ENCODE results near the gene NCKAP5. TPM values are rescaled to one million over a fixed set of nuclear protein-coding genes. Genes with fewer than 3 reads are reported as not detected.

NCKAP5 gene
- total RNA-seq, 4 donors from 2014 or later = 0.55 to 6.6 (median 3.3) TPM; not detected in 1

DNA sequence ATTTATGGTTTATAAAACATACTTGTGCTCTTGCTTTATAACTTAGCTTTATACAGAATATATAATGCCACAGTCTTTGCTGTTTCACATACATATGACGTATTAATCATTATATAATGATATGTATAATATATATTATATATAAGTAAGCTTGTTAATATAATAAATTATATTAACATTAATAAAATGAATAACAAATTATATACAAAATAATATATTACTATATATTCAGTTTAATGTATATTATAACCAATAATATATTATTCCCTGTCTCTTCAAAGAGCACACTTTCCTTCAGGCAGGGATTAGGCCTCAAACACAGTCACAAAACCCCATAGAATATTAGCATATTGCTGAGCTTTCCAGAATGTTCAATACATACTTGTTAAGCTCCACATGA is 427.6 kb downstream of the NCKAP5 start:
- no peak for DNase-seq
- H3K4me3 ChIP-seq = no peak overlapping the region
- TF ChIP-seq, protein P1, sequence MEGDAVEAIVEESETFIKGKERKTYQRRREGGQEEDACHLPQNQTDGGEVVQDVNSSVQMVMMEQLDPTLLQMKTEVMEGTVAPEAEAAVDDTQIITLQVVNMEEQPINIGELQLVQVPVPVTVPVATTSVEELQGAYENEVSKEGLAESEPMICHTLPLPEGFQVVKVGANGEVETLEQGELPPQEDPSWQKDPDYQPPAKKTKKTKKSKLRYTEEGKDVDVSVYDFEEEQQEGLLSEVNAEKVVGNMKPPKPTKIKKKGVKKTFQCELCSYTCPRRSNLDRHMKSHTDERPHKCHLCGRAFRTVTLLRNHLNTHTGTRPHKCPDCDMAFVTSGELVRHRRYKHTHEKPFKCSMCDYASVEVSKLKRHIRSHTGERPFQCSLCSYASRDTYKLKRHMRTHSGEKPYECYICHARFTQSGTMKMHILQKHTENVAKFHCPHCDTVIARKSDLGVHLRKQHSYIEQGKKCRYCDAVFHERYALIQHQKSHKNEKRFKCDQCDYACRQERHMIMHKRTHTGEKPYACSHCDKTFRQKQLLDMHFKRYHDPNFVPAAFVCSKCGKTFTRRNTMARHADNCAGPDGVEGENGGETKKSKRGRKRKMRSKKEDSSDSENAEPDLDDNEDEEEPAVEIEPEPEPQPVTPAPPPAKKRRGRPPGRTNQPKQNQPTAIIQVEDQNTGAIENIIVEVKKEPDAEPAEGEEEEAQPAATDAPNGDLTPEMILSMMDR (IDR thresholded peaks at IDR 0.05) = no peak
- H3K36me3 ChIP-seq = no peaks in the 10 kb centered on the region
- H3K27ac ChIP-seq = no peak overlapping the region
- H3K9me3 ChIP-seq = no peaks in the 10 kb centered on the region
- no peaks in the 10 kb centered on the region for H3K27me3 ChIP-seq
- intact Hi-C loops (cut with DNase I; ENCODE audit: low total_unique reads) = no loop called here
- H3K4me1 ChIP-seq = no peaks in the 10 kb centered on the region

DNA sequence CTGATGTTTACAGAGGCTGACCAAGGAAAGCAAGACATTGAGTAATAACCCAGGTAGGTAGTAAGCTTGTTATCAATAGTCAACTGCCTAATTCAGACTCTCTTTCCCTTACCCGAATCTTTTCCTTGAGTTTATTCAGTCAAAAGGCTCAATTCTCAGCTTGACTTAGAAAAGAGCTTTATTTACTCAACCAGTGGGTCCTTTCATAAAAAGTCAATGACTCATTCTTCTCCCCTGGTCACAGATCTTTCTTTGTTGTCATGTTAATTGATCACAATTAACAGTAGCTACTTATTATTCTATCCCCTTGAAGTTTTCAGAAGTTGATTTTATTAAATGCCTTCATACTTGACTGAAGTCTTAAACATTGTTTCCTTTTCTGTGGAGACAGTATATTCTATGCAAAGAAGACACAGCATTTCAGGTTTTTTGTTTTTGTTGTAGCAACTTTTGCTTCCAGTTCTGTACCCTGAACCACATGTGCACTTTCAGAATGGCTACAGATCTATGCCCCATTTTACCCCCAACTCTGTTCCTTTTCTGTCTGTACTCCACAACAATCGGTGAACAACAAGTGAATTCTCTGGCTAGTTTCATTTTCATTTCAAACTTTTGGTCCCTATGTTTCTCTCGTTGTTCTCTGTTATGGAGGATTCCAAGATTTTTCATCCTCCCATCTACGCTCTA is 428.3 kb downstream of the NCKAP5 start:
- H3K36me3 ChIP-seq = no peaks in the 10 kb centered on the region
- H3K27me3 ChIP-seq = no peaks in the 10 kb centered on the region
- H3K9me3 ChIP-seq = no peaks in the 10 kb centered on the region
- H3K27ac ChIP-seq = no peak overlapping the region
- no peaks in the 10 kb centered on the region for H3K4me1 ChIP-seq
- H3K4me3 ChIP-seq = no peak overlapping the region
- intact Hi-C loops (cut with DNase I; ENCODE audit: low total_unique reads) = no loop called here
- TF ChIP-seq, protein P1 (IDR thresholded peaks at IDR 0.05) = no peak
- no peak for TF ChIP-seq POLR2A (IDR thresholded peaks at IDR 0.05)
- no peak for DNase-seq

DNA sequence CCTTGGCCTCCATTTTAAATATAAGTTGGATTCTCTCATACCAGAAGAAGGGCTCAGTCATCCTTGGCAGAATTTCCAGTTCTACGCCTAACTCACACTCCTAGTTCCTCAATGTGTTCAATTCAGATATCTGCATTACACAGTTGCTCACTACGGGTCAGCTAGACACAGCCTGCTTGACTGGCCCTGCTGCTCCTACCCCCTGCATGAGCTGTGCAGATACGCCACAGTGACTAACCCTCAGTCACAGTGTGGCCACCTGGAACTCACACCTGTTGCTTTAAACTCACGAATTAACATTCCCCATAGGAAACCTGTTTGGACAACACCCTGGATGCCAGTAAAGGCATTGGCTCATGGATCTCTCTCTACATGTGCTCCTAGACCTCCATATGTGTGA is 429.6 kb downstream of the NCKAP5 start:
- no peak for DNase-seq
- TF ChIP-seq, protein P1 (IDR thresholded peaks at IDR 0.05) = no peak
- no peak for TF ChIP-seq POLR2A (IDR thresholded peaks at IDR 0.05)
- Histone ChIP-seq H3K4me1 (no peaks in the 10 kb centered on the region), H3K27me3 (no peaks in the 10 kb centered on the region), H3K9me3 (no peaks in the 10 kb centered on the region), H3K4me3 (no peak overlapping the region), H3K36me3 (no peaks in the 10 kb centered on the region), H3K27ac (no peak overlapping the region)
- intact Hi-C loops (cut with DNase I; ENCODE audit: low total_unique reads) = no loop called here

DNA sequence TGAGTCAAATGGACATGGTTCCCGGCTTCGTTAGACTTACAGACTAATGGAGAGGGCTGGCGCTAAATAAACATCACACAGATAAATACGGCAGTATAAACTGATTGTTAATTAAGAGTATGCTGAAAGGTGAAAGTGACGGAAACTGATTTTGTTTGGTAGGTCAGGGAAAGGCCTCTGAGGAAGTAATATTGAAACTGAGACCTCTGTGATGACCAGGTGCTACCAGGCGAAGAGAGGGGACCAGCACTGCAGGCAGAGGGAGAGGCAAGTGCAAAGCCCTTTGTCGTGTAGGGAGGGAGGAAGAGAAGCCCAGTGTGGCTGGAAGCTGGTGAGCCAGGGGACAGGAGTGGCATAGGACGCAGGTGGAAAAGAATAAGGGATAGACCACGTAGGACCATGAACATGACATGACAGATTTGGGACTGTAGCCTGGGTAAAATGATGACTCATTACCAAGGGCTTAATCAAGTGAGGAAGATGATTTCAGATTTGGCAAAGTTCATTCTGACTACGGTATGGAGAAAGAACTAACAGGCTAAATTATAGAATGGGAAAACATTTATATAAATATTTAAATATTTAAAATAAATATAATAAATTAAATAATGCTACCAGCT is 433.1 kb downstream of the NCKAP5 start:
- no peak for DNase-seq
- Histone ChIP-seq H3K27me3 (no peaks in the 10 kb centered on the region), H3K4me1 (no peaks in the 10 kb centered on the region), H3K36me3 (no peaks in the 10 kb centered on the region), H3K27ac (no peak overlapping the region), H3K4me3 (no peak overlapping the region), H3K9me3 (no peaks in the 10 kb centered on the region)
- TF ChIP-seq, protein P1 (IDR thresholded peaks at IDR 0.05) = no peak
- TF ChIP-seq POLR2A (IDR thresholded peaks at IDR 0.05) = no peak
- intact Hi-C loops (cut with DNase I; ENCODE audit: low total_unique reads) = no loop called here

DNA sequence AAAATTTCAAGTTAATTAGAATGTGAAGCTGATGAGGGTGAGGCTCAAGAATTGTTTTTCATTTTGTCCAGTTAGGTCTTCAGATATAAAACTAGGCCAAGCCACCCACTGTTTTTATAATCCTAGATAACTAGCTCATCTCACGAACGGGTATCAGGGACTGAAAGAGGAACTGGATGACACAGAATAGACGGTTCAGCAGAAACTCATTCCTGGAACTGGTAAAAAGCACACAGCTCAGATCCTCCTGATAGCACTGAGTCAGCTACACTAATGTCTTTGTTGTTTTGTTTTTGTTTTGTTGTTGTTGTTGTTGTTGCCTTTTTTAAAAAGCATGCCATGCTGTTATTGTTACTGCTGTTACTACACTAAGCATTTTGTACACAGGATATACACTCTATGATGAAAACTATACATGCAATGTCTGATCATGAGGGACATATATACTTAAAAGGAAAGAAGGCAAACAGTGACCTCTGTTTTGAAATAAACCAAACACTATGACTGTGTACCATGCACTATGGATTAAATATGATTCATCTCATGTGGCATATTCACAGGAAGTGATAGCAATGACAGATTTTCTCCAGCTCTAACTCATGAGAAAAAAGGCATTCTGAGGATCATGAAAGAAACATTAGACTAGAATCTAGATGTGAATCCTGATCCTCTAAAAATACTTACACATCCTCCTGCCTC is 437.6 kb downstream of the NCKAP5 start:
- H3K9me3 ChIP-seq = no peaks in the 10 kb centered on the region
- no peak for DNase-seq
- H3K4me3 ChIP-seq = no peak overlapping the region
- H3K36me3 ChIP-seq = no peaks in the 10 kb centered on the region
- intact Hi-C loops (cut with DNase I; ENCODE audit: low total_unique reads) = no loop called here
- TF ChIP-seq, protein P1 (IDR thresholded peaks at IDR 0.05) = no peak
- TF ChIP-seq POLR2A (IDR thresholded peaks at IDR 0.05) = no peak
- no peaks in the 10 kb centered on the region for H3K4me1 ChIP-seq
- H3K27me3 ChIP-seq = no peaks in the 10 kb centered on the region
- H3K27ac ChIP-seq = no peak overlapping the region
